Esophagus mucosa (tissue), 1 donor: ENCODE measurements around the gene SEC24B. TPM values are rescaled to one million over a fixed set of nuclear protein-coding genes. Genes with fewer than 3 reads are reported as not detected.
"Not testable (repeated sequence)": the region's sequence is repeated elsewhere in the genome, so short reads cannot be mapped to it uniquely, and the experiment has no call there.

Source experiments
- ATAC-seq: fragments of 200-7000 bp; cut with Tn5 transposase; one replicate; pipeline ENCODE4 v1.9.1; 2020
- total RNA-seq: library from RNA; stranded (reverse); gene quantifications from one replicate; pipeline ENCODE4 v1.2.4, GENCODE V29; 2023
- donor health status: DM: yes; HTN: yes; CAD: no.

The SEC24B gene
- total RNA-seq, 1 donor from 2014 or later, result 23.1 TPM

- no peak for ATAC-seq
These were observed 77.8 kb downstream of the SEC24B start for GRCh38 chr4:109511414-109511813.

GRCh38 chr4:109513368-109513767, 79.8 kb downstream of the SEC24B start:
- ATAC-seq, result not testable (repeated sequence)

- ATAC-seq, result no peak
These were observed 98.6 kb downstream of the SEC24B start for GRCh38 chr4:109532182-109532581.

- no peak for ATAC-seq
These were observed 111.8 kb downstream of the SEC24B start for GRCh38 chr4:109545401-109545800.

GRCh38 chr4:109547394-109547793, 113.8 kb downstream of the SEC24B start:
- ATAC-seq, result peak; percentile 71

GRCh38 chr4:109548655-109549054, 115.0 kb downstream of the SEC24B start:
- peak; percentile 91 for ATAC-seq

GRCh38 chr4:109552237-109552636, 118.6 kb downstream of the SEC24B start:
- ATAC-seq, result no peak

- no peak for ATAC-seq
These were observed 119.5 kb downstream of the SEC24B start for GRCh38 chr4:109553130-109553529.

GRCh38 chr4:109554971-109555370, 121.4 kb downstream of the SEC24B start:
- ATAC-seq, result no peak

- ATAC-seq, result no peak
These were observed 123.8 kb downstream of the SEC24B start for GRCh38 chr4:109557433-109557832.

GRCh38 chr4:109558095-109558494, 124.5 kb downstream of the SEC24B start:
- ATAC-seq, result not testable (repeated sequence)

GRCh38 chr4:109559625-109559982, 126.0 kb downstream of the SEC24B start:
- ATAC-seq, result peak; percentile 29

- peak; percentile 99 for ATAC-seq
These were observed 126.5 kb downstream of the SEC24B start, which contains the start of gene MCUB for GRCh38 chr4:109559983-109560686. TSS of gene MCUB (plus strand) at chr4:109560246. CDS start at chr4:109560338, 92 bp downstream.

GRCh38 chr4:109560687-109561461, 127.3 kb downstream of the SEC24B start:
- peak; percentile 74 for ATAC-seq

- ATAC-seq, result no peak
These were observed 129.0 kb downstream of the SEC24B start for GRCh38 chr4:109562457-109563239.

- peak; percentile 57 for ATAC-seq
These were observed 137.9 kb downstream of the SEC24B start for GRCh38 chr4:109571494-109571893.

GRCh38 chr4:109572154-109572553, 138.5 kb downstream of the SEC24B start:
- ATAC-seq, result no peak

- ATAC-seq, result peak; percentile 85
These were observed 140.8 kb downstream of the SEC24B start for GRCh38 chr4:109574443-109574850.

- ATAC-seq, result no peak
These were observed 141.6 kb downstream of the SEC24B start for GRCh38 chr4:109574931-109575804.

GRCh38 chr4:109576462-109576861, 142.8 kb downstream of the SEC24B start:
- peak; percentile 58 for ATAC-seq

GRCh38 chr4:109578846-109579245, 145.2 kb downstream of the SEC24B start:
- ATAC-seq, result no peak

- ATAC-seq, result not testable (repeated sequence)
These were observed 146.4 kb downstream of the SEC24B start for GRCh38 chr4:109579997-109580396.
